Measurements from ENCODE around the gene SCOC. TPM values are rescaled to one million over a fixed set of nuclear protein-coding genes. Genes with fewer than 3 reads are reported as not detected.

The SCOC gene
- total and polyA plus RNA-seq, 2 donors (not counting 3 experiments of a cell fraction or from before 2014, with no cell fraction given), result 12.3 to 38.3 TPM

DNA sequence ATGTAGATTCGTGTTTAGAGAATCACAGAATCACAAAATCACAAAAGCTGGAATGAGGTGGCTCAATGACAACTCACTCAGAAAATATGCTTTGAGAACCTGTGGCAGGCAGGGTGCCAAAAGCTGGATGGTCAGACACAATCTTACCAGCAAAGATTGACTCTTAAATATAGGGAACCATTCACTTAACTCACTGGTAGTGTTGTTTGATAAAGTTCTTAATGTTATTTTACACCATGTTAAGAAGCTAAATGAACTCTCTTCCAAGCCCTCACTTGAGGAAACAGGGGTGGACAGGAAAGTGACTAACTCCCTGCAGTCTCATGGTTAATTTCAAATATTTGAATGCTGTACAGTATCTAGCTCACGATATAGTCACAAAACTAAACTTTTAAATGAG is 5.7 kb upstream of the SCOC start:
- no TSS peak for BruUV-seq (replicated peaks)
- Histone ChIP-seq H3K36me3 (ENCODE audit: control insufficient read depth in 2 of 2, extremely low read depth in 1 of 2, insufficient read depth in 2 of 2, low read length in 2 of 2) (no peaks in the 10 kb centered on the region), H3K9me1 (replicated peaks; ENCODE audit: control insufficient read depth, extremely low read depth, insufficient read depth, low read length) (no peaks in the 10 kb centered on the region), H3K4me2 (ENCODE audit: insufficient read depth, low read length) (peak overlapping the region; percentile 33), H2AFZ (ENCODE audit: low read depth, low read length) (peak overlapping the region; percentile 78), H3K27me3 (ENCODE audit: control insufficient read depth in 2 of 2, insufficient read depth in 2 of 2, low read length in 2 of 2) (no peaks in the 10 kb centered on the region), H3K9me3 (replicated peaks; ENCODE audit: control insufficient read depth, insufficient read depth, low read length) (no peaks in the 10 kb centered on the region), H3K79me2 (ENCODE audit: control insufficient read depth, insufficient read depth, low read length) (no peaks in the 10 kb centered on the region), H4K20me1 (replicated peaks; ENCODE audit: control insufficient read depth, extremely low read depth, insufficient read depth, low read length) (no peaks in the 10 kb centered on the region), H3K4me1 (ENCODE audit: control insufficient read depth, extremely low read depth, insufficient read depth, low read length) (peaks cover 11% of the 10 kb centered on the region), H3K27ac (ENCODE audit: insufficient read depth, low read depth, low read length) (peak overlapping the region; percentile 30), H3K4me3 (replicated peaks in 1 of 3; ENCODE audit: insufficient read depth in 1 of 3, low read depth in 1 of 3, low read length in 3 of 3) (no peak overlapping the region), H3K9ac (replicated peaks; ENCODE audit: extremely low read depth, insufficient read depth, low read length) (no peak overlapping the region)
- intact Hi-C loops (cut with micrococcal nuclease) (loop anchor here (2.0 kb wide), 1 partner anchor 251 kb away; no protein-coding TSS in a partner anchor), dilution Hi-C loops (cut with MboI; ENCODE audit: extremely low pct_ligation_motif_present, low sequenced_read_pairs) (no loop called here)
- POLR2A ChIA-PET, result no interaction called here
- TF ChIP-seq GATA2 (IDR thresholded peaks at IDR 0.05; ENCODE audit: insufficient read depth, insufficient read length, low read depth, low read length), result no peak
- TF ChIP-seq JUN (IDR thresholded peaks at IDR 0.05; ENCODE audit: borderline replicate concordance, insufficient read depth, insufficient read length, low read depth), result no peak
- peak; percentile 19 for TF ChIP-seq FOS (IDR thresholded peaks at IDR 0.05; ENCODE audit: borderline replicate concordance, insufficient read depth, low read length)
- TF ChIP-seq, protein P1, sequence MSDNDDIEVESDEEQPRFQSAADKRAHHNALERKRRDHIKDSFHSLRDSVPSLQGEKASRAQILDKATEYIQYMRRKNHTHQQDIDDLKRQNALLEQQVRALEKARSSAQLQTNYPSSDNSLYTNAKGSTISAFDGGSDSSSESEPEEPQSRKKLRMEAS (IDR thresholded peaks at IDR 0.05; ENCODE audit: insufficient read depth, insufficient read length), result no peak
- no peak for TF ChIP-seq POLR2AphosphoS5 (IDR thresholded peaks at IDR 0.05; ENCODE audit: insufficient read depth, low read depth, low read length)
- no peak for TF ChIP-seq CTCF (IDR thresholded peaks at IDR 0.05; ENCODE audit: extremely low read depth in 1 of 2, insufficient read depth in 1 of 2, low read depth in 1 of 2, low read length in 2 of 2)
- no peak for TF ChIP-seq POLR2A (IDR thresholded peaks at IDR 0.05; ENCODE audit: low read depth, low read length)
- no peak for TF ChIP-seq EZH2 (IDR thresholded peaks at IDR 0.05; ENCODE audit: borderline replicate concordance, low read depth, low read length, severe bottlenecking)
- FAIRE-seq (no peak), DNase-seq (ENCODE audit: low read depth, low spot score) (peak; percentile 55)
- CTCF ChIA-PET, result interaction anchor here (0.9 to 2.6 kb wide), 5 partner anchors 8 to 711 kb away, joined by 3 to 55 read pairs (median 7); no protein-coding TSS in a partner anchor

Data from endothelial cell of umbilical vein (primary cell).